ENCODE results near the gene PGAM5.

- TF ChIP-seq CTCF (IDR thresholded peaks at IDR 0.05; ENCODE audit: low read depth, low read length, poor library complexity, severe bottlenecking) (no peak), EZH2phosphoT487 (IDR thresholded peaks at IDR 0.05; ENCODE audit: borderline replicate concordance, low read length) (no peak)
Measured at GRCh38 chr12:132669166-132669879, 41.3 kb upstream of the PGAM5 start.

Data from DOHH2 (cell line).